ENCODE results near the gene SP140. TPM values are rescaled to one million over a fixed set of nuclear protein-coding genes. Genes with fewer than 3 reads are reported as not detected.

Gene SP140
- total RNA-seq, 4 donors from 2014 or later = 0.65 to 2.5 (median 2.5) TPM; not detected in 1

DNA sequence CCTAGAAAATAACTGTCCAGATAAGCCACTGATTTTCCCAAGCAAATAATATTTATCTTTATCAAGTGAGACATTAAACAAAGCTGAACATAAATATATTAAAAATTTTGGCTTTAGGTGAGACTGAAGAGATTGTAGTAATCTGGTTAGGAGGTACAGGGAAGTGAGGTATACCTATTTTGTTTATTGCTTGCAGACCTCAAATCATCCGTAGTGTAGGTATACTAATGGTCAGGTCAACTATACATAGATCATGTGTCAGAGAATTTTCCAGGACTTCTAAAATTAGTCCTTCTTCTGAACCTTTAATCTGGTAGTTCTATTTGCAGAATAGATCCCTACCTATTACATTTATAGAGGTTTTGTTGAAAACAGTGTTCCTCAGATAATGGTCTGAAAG lies 41.5 kb downstream of the SP140 start:
- intact Hi-C loops (cut with DNase I) = no loop called here
- Histone ChIP-seq H3K27me3 (no peaks in the 10 kb centered on the region), H3K36me3 (no peaks in the 10 kb centered on the region), H3K4me1 (peaks cover 0 to 7% (median 0%) of the 10 kb centered on the region in 4 donors), H3K4me3 (no peak overlapping the region), H3K27ac (replicated peaks in 1 of 4) (no peak overlapping the region), H3K9me3 (no peaks in the 10 kb centered on the region)
- 86% methylated on average over 1 of the region's 1 CpG for WGBS
- TF ChIP-seq, protein P1, sequence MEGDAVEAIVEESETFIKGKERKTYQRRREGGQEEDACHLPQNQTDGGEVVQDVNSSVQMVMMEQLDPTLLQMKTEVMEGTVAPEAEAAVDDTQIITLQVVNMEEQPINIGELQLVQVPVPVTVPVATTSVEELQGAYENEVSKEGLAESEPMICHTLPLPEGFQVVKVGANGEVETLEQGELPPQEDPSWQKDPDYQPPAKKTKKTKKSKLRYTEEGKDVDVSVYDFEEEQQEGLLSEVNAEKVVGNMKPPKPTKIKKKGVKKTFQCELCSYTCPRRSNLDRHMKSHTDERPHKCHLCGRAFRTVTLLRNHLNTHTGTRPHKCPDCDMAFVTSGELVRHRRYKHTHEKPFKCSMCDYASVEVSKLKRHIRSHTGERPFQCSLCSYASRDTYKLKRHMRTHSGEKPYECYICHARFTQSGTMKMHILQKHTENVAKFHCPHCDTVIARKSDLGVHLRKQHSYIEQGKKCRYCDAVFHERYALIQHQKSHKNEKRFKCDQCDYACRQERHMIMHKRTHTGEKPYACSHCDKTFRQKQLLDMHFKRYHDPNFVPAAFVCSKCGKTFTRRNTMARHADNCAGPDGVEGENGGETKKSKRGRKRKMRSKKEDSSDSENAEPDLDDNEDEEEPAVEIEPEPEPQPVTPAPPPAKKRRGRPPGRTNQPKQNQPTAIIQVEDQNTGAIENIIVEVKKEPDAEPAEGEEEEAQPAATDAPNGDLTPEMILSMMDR (IDR thresholded peaks at IDR 0.05) = no peak
- TF ChIP-seq EP300 (IDR thresholded peaks at IDR 0.05) (no peak), POLR2A (IDR thresholded peaks at IDR 0.05; ENCODE audit: low read depth) (no peak), POLR2AphosphoS5 (IDR thresholded peaks at IDR 0.05) (no peak)
- no peak for DNase-seq (ENCODE audit: extremely low spot score)

- no peak for DNase-seq (ENCODE audit: extremely low spot score)
- Histone ChIP-seq H3K9me3 (no peaks in the 10 kb centered on the region), H3K27me3 (no peaks in the 10 kb centered on the region), H3K36me3 (no peaks in the 10 kb centered on the region), H3K4me1 (peaks cover 0 to 7% (median 0%) of the 10 kb centered on the region in 4 donors), H3K27ac (replicated peaks in 1 of 4) (no peak overlapping the region), H3K4me3 (no peak overlapping the region)
- no peak for TF ChIP-seq POLR2A (IDR thresholded peaks at IDR 0.05; ENCODE audit: low read depth)
- no peak for TF ChIP-seq EP300 (IDR thresholded peaks at IDR 0.05)
- TF ChIP-seq POLR2AphosphoS5 (IDR thresholded peaks at IDR 0.05) = no peak
- TF ChIP-seq, protein P1 (IDR thresholded peaks at IDR 0.05) = no peak
- 83% methylated on average over 3 of the region's 3 CpGs for WGBS
- intact Hi-C loops (cut with DNase I) = no loop called here
These were observed 42.0 kb downstream of the SP140 start for GRCh38 chr2:230267556-230267955.

- TF ChIP-seq POLR2AphosphoS5 (IDR thresholded peaks at IDR 0.05) (no peak), EP300 (IDR thresholded peaks at IDR 0.05) (no peak), POLR2A (IDR thresholded peaks at IDR 0.05; ENCODE audit: low read depth) (no peak)
- TF ChIP-seq, protein P1 (IDR thresholded peaks at IDR 0.05) = no peak
- H3K27me3 ChIP-seq = no peaks in the 10 kb centered on the region
- intact Hi-C loops (cut with DNase I) = no loop called here
- H3K4me1 ChIP-seq = peaks cover 0 to 7% (median 0%) of the 10 kb centered on the region in 4 donors
- DNase-seq (ENCODE audit: extremely low spot score) = no peak
- no peaks in the 10 kb centered on the region for H3K36me3 ChIP-seq
- H3K9me3 ChIP-seq = no peaks in the 10 kb centered on the region
- H3K27ac ChIP-seq (replicated peaks in 1 of 4) = no peak overlapping the region
- WGBS = 48% methylated on average over 3 of the region's 3 CpGs
- H3K4me3 ChIP-seq = no peak overlapping the region
These were observed 43.2 kb downstream of the SP140 start for GRCh38 chr2:230268606-230269243.

GRCh38 chr2:230269715-230270114 lies 44.2 kb downstream of the SP140 start:
- TF ChIP-seq POLR2A (IDR thresholded peaks at IDR 0.05; ENCODE audit: low read depth) = no peak
- no peak for TF ChIP-seq EP300 (IDR thresholded peaks at IDR 0.05)
- no peak for TF ChIP-seq POLR2AphosphoS5 (IDR thresholded peaks at IDR 0.05)
- Histone ChIP-seq H3K4me1 (peaks cover 0 to 7% (median 0%) of the 10 kb centered on the region in 4 donors), H3K36me3 (no peaks in the 10 kb centered on the region), H3K27me3 (no peaks in the 10 kb centered on the region), H3K27ac (replicated peaks in 1 of 4) (no peak overlapping the region), H3K4me3 (no peak overlapping the region), H3K9me3 (no peaks in the 10 kb centered on the region)
- intact Hi-C loops (cut with DNase I) = no loop called here
- 93% methylated on average over 6 of the region's 6 CpGs for WGBS
- no peak for DNase-seq (ENCODE audit: extremely low spot score)

DNA sequence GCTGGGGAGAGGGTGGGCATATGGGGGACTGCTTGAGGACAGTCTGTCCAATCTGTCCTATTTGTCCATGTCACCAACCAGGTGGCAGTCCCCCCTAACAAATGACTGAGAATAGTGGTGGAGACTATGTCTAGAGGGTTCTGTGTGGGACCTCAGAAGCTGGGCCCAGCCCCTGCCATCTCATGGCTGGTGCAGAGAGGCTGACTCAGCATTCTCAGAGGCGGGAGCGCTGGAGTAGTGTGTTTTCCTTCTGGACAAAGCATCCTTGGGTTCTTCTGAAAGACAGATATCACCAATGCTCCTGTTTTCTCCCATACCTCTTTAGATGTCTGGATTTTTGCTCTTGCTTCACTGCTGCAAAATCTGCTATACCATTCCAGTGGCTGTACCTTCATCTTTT lies 57.4 kb downstream of the SP140 start:
- WGBS = 95% methylated on average over 2 of the region's 2 CpGs
- Histone ChIP-seq H3K4me1 (no peaks in the 10 kb centered on the region), H3K27ac (replicated peaks in 1 of 4) (no peak overlapping the region), H3K9me3 (peaks cover 0 to 4% (median 0%) of the 10 kb centered on the region in 4 donors), H3K27me3 (no peaks in the 10 kb centered on the region), H3K4me3 (no peak overlapping the region), H3K36me3 (no peaks in the 10 kb centered on the region)
- DNase-seq (ENCODE audit: extremely low spot score) = no peak
- TF ChIP-seq POLR2A (IDR thresholded peaks at IDR 0.05; ENCODE audit: low read depth) = no peak
- TF ChIP-seq, protein P1 (IDR thresholded peaks at IDR 0.05) = no peak
- TF ChIP-seq POLR2AphosphoS5 (IDR thresholded peaks at IDR 0.05) = no peak
- TF ChIP-seq EP300 (IDR thresholded peaks at IDR 0.05) = no peak
- intact Hi-C loops (cut with DNase I) = no loop called here

Data from esophagus muscularis mucosa (tissue), 4 donors.